Lower leg skin (tissue), 4 donors: Measurements from ENCODE around the gene NEURL3. TPM values are rescaled to one million over a fixed set of nuclear protein-coding genes. Genes with fewer than 3 reads are reported as not detected.
"Not testable (repeated sequence)": the region's sequence is repeated elsewhere in the genome, so short reads cannot be mapped to it uniquely, and the experiment has no call there.

Experiments used
- DNase-seq, 2 donors: peaks; one replicate each; pipeline ENCODE4 v3.0.0-alpha.2; 2019; ENCODE audit warnings: low spot score in 2 of 2
- H3K4me3 ChIP-seq: fragments of 200-600 bp; sonication (generic); 2 replicates; pipeline ENCODE4 v1.5.1; 2017; ENCODE audit warnings: mild to moderate bottlenecking, low read depth; ENCODE audit not compliant: poor library complexity, severe bottlenecking
- CTCF ChIP-seq, 3 donors: fragments of 450-650 bp; IDR thresholded peaks; one replicate each; pipeline ENCODE4 v1.5.1; 2016; ENCODE audit warnings: antibody characterized with exemption in 3 of 3, mild to moderate bottlenecking in 3 of 3, moderate library complexity in 2 of 3
- POLR2A ChIP-seq, 2 donors: fragments of 450-650 bp; IDR thresholded peaks; one replicate each; pipeline ENCODE4 v1.6.1; 2016 to 2017; ENCODE audit warnings: antibody characterized with exemption in 2 of 2, mild to moderate bottlenecking in 1 of 2, moderate library complexity in 1 of 2
- WGBS, 2 donors: methylation state at CpG; one replicate each; pipeline ENCODE4 v1.1.5; 2018; 5-methylcytosine and 5-hydroxymethylcytosine counted together
- intact Hi-C: fragments of 100-400 bp; cut with DNase I; formaldehyde crosslinking; loops from one replicate; pipeline ENCODE4 v1.15.0; 2023; ENCODE audit warnings: low total_unique reads
- total RNA-seq, 4 donors: library from RNA; depleted of rRNA; stranded (reverse); fragments of >200 nt; gene quantifications; one replicate each; pipeline ENCODE4 v1.1.0, GENCODE V29; 2016

NEURL3 gene
- total RNA-seq, 4 donors from 2014 or later, result 0.57 to 3.0 (median 1.7) TPM

- WGBS, 2 donors, result 71 to 72% methylated on average over 15 of the region's 15 CpGs
- H3K4me3 ChIP-seq, result no peak overlapping the region
- intact Hi-C loops, result no loop called here
- peak; percentile 13 to 82 for DNase-seq
- TF ChIP-seq CTCF (IDR thresholded peaks at IDR 0.05) (no peak), POLR2A (IDR thresholded peaks at IDR 0.05) (no peak)
Observed at GRCh38 chr2:96499061-96499960, 5.8 kb downstream of the NEURL3 start.

- intact Hi-C loops, H3K4me3 ChIP-seq: not testable (repeated sequence)
- WGBS, 2 donors, result 87 to 89% methylated on average over 6 of the region's 6 CpGs
- DNase-seq, result peak in 1 of 2 donors; percentile 50
Observed at GRCh38 chr2:96498611-96499010, 6.5 kb downstream of the NEURL3 start.

GRCh38 chr2:96498021-96498431, 7.1 kb downstream of the NEURL3 start:
- intact Hi-C loops, result no loop called here
- DNase-seq, result peak in 1 of 2 donors; percentile 8
- WGBS, 2 donors, result 31 to 60% methylated on average over 12 of the region's 12 CpGs
- TF ChIP-seq POLR2A (IDR thresholded peaks at IDR 0.05) (no peak), CTCF (IDR thresholded peaks at IDR 0.05) (no peak)
- no peak overlapping the region for H3K4me3 ChIP-seq

- intact Hi-C loops, result no loop called here
- DNase-seq, result no peak
- no peak overlapping the region for H3K4me3 ChIP-seq
- no peak for TF ChIP-seq CTCF (IDR thresholded peaks at IDR 0.05)
- no peak for TF ChIP-seq POLR2A (IDR thresholded peaks at IDR 0.05)
- 37 to 46% methylated on average over 6 of the region's 6 CpGs for WGBS, 2 donors
Observed at GRCh38 chr2:96495982-96496629, 9.1 kb downstream of the NEURL3 start.

DNA sequence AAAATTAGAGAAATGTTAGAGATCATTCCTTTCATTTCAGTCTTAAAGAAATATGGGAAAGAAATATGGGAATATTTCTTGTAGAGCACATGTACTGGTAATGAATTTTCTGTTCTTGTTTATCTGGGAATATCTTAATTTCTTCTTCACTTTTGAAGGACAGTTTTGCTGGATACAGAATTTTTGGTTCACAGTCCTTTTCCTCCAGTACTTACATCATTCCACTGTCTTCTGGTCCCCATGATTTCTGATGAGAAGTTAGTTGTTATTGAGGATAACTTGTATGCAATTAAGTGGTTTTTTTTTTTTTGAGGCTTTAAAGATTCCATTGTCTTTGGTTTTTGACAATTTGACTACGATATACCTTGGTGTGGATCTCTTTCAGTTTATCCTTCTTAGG, 11.0 kb downstream of the NEURL3 start:
- intact Hi-C loops, result no loop called here
- TF ChIP-seq POLR2A (IDR thresholded peaks at IDR 0.05), result no peak
- no peak for TF ChIP-seq CTCF (IDR thresholded peaks at IDR 0.05)
- no peak overlapping the region for H3K4me3 ChIP-seq
- DNase-seq, result no peak
- WGBS, 2 donors, result 89 to 92% methylated on average over 1 of the region's 1 CpG

DNA sequence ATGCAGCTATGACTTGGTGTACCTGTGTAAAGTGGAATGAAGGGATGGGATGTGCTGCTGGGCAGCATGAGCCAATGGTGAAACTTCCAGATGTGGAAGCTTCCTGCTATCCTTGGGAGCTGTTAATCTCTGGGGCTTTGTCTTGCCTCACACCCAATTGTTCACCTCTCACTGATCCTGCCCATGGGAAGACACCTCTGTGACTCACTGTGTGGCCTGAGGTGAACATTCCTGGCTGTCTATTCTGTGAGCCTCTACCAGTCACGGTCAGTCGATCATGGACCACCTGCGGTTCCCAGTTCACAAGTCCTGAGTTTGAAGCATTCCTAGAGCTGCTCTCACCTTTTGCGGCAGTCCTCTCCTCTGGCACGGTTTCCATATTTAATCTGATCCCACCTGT, 12.1 kb downstream of the NEURL3 start:
- DNase-seq, result no peak
- WGBS, 2 donors, result 72 to 80% methylated on average over 5 of the region's 5 CpGs
- no peak for TF ChIP-seq POLR2A (IDR thresholded peaks at IDR 0.05)
- TF ChIP-seq CTCF (IDR thresholded peaks at IDR 0.05), result no peak
- intact Hi-C loops, result no loop called here
- no peak overlapping the region for H3K4me3 ChIP-seq
